Measurements from ENCODE around the gene SLC6A9. TPM values are rescaled to one million over a fixed set of nuclear protein-coding genes. Genes with fewer than 3 reads are reported as not detected.

SLC6A9 gene
- total and polyA plus RNA-seq, 8 donors = 1.9 to 23.4 (median 4.4) TPM

- ATAC-seq (peak; percentile 3 to 15 (median 10)), FAIRE-seq (no peak), DNase-seq (peak in 4 of 6 donors; percentile 22 to 67 (median 58))
- H3K9me3 ChIP-seq = no peaks in the 10 kb centered on the region
- 29 to 37% methylated on average over 8 of the region's 8 CpGs for WGBS, 2 donors
- peaks cover 0 to 11% (median 0%) of the 10 kb centered on the region in 3 donors for H3K4me1 ChIP-seq
- no peaks in the 10 kb centered on the region for H3K36me3 ChIP-seq
- peak overlapping the region in 3 of 4 donors; percentile 31 to 53 (median 35) for H3K27ac ChIP-seq
- intact Hi-C loops (cut with DNase I) = loop anchor here in 1 of 3 donors (5.0 to 10.0 kb wide), 2 partner anchors 34 to 271 kb away; no protein-coding TSS in a partner anchor
- H3K4me3 ChIP-seq = no peak overlapping the region
- H3K27me3 ChIP-seq = no peaks in the 10 kb centered on the region
- TF ChIP-seq CTCF (IDR thresholded peaks at IDR 0.05) = no peak
Measured at GRCh38 chr1:44035726-44036408, 4.6 kb upstream of the SLC6A9 start.

- FAIRE-seq = no peak
- Histone ChIP-seq H3K27me3 (no peaks in the 10 kb centered on the region), H3K27ac (peak overlapping the region in 2 of 4 donors; percentile 35 to 53), H3K9me3 (no peaks in the 10 kb centered on the region), H3K4me1 (peaks cover 0 to 11% (median 0%) of the 10 kb centered on the region in 3 donors), H3K4me3 (no peak overlapping the region), H3K36me3 (no peaks in the 10 kb centered on the region)
- intact Hi-C loops (cut with DNase I) = loop anchor here in 1 of 3 donors (5.0 to 10.0 kb wide), 2 partner anchors 33 to 270 kb away; no protein-coding TSS in a partner anchor
- 70 to 71% methylated on average over 11 of the region's 11 CpGs for WGBS, 2 donors
- no peak for TF ChIP-seq CTCF (IDR thresholded peaks at IDR 0.05)
- DNase-seq = no peak
- no peak for ATAC-seq
Measured at GRCh38 chr1:44034976-44035716, 3.9 kb upstream of the SLC6A9 start.

GRCh38 chr1:44034423-44034822 is 3.2 kb upstream of the SLC6A9 start:
- Histone ChIP-seq H3K4me3 (no peak overlapping the region), H3K27ac (no peak overlapping the region), H3K9me3 (no peaks in the 10 kb centered on the region), H3K36me3 (no peaks in the 10 kb centered on the region), H3K4me1 (peaks cover 0 to 11% (median 0%) of the 10 kb centered on the region in 3 donors), H3K27me3 (no peaks in the 10 kb centered on the region)
- ATAC-seq = no peak
- TF ChIP-seq CTCF (IDR thresholded peaks at IDR 0.05) = no peak
- DNase-seq = no peak
- intact Hi-C loops (cut with DNase I) = loop anchor here in 1 of 3 donors (10.0 kb wide), 1 partner anchor 270 kb away; no protein-coding TSS in a partner anchor
- no peak for FAIRE-seq
- 93 to 94% methylated on average over 4 of the region's 4 CpGs for WGBS, 2 donors

- DNase-seq (peak in 1 of 6 donors; percentile 69), FAIRE-seq (no peak), ATAC-seq (no peak)
- 79 to 81% methylated on average over 8 of the region's 8 CpGs for WGBS, 2 donors
- H3K27me3 ChIP-seq = no peaks in the 10 kb centered on the region
- no peaks in the 10 kb centered on the region for H3K9me3 ChIP-seq
- no peak overlapping the region for H3K27ac ChIP-seq
- peaks cover 0 to 15% (median 0%) of the 10 kb centered on the region in 3 donors for H3K4me1 ChIP-seq
- intact Hi-C loops (cut with DNase I) = loop anchor here in 1 of 3 donors (10.0 kb wide), 1 partner anchor 269 kb away; no protein-coding TSS in a partner anchor
- TF ChIP-seq CTCF (IDR thresholded peaks at IDR 0.05) = no peak
- no peak overlapping the region for H3K4me3 ChIP-seq
- H3K36me3 ChIP-seq = no peaks in the 10 kb centered on the region
Measured at GRCh38 chr1:44033756-44034155, 2.5 kb upstream of the SLC6A9 start.
